ENCODE measurements around the gene KLHL36.

DNA sequence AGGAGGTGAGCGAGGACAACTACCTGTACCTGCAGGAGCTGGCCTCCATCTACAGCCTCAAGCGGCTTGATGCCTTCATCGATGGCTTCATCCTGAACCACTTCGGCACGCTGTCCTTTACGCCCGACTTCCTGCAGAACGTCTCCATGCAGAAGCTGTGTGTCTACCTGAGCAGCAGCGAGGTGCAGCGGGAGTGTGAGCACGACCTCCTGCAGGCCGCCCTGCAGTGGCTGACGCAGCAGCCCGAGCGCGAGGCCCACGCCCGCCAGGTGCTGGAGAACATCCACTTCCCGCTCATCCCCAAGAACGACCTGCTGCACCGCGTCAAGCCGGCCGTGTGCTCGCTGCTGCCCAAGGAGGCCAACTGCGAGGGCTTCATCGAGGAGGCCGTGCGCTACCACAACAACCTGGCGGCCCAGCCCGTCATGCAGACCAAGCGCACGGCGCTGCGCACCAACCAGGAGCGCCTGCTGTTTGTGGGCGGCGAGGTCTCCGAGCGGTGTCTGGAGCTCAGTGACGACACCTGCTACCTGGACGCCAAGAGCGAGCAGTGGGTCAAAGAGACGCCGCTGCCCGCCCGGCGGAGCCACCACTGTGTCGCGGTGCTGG is 9.0 kb downstream of the KLHL36 start:
- TF ChIP-seq YY1 (IDR thresholded peaks at IDR 0.05; ENCODE audit: insufficient read depth, insufficient read length) (no peak), ZNF274 (IDR thresholded peaks at IDR 0.05; ENCODE audit: low read depth, low read length) (no peak)
